GM18870 (cell line): ENCODE results near the gene CCDC30.
A peak's percentile ranks its signal among the peaks of the same experiment; 100 is the strongest.
"Not testable (repeated sequence)": the region's sequence is repeated elsewhere in the genome, so short reads cannot be mapped to it uniquely, and the experiment has no call there.

Experiments used
- ATAC-seq: cut with Tn5 transposase; IDR thresholded peaks from one replicate; pipeline ENCODE4 v1.9.1; 2021; ENCODE audit warnings: moderate library complexity; ENCODE audit not compliant: unreplicated experiment

CCDC30 gene

GRCh38 chr1:42449256-42449655, 13.8 kb upstream of the CCDC30 start:
- ATAC-seq, result no peak

DNA sequence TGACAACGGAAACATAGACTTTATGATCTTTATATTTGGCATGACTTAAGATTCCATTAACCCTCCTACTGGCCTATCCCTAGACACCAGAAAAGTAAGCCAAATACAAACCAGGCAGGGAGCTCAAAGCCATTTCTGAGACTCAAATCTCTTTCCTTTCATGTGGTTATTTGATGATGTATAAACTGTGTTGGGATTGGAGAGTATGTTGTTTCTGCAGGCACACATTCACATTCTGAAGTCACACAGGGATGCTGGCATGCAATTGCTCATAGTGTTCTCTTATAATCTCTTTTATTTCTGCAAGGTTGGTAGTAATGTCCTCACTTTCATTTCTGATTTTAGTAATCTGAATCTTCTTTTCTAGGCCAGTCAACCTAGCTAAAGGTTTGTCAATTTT, 13.0 kb upstream of the CCDC30 start:
- ATAC-seq, result no peak

DNA sequence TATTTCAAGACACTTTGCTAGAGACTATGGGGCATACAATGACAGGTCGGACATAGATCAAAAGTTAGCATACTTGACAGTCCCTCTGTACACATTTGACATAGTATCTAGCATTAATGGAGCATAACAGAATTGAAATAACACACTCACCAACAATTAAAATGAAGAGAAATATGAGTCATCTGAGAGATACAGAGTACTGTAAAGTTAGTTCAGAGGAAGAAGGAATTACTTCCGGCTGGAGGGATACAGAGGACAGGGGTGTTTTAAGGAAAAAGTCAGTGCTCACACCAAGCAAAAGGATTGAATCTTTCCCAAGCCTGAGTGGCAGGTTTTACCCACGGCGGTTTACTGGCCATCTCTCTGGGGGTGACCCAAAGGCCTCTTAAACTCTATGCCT, 9.7 kb upstream of the CCDC30 start:
- no peak for ATAC-seq

DNA sequence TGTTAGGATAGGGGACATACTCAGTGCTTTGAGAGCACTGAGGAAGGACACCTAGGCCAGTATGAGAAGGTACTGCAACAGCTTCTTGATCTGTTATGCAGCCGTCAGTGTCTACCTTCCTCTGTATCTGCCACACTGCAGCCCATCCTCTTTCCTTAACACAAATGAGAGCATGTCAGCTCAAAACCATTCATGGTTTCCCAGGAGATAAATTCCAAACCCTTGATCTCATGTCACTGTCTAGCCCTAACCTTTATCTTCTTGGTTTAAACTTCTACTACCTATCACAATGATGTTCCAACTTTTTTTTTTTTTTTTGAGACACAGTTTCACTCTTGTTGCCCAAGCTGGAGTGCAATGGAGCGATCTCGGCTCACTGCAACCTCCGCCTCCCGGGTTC, 8.7 kb upstream of the CCDC30 start:
- ATAC-seq, result no peak

GRCh38 chr1:42456010-42456753, 6.9 kb upstream of the CCDC30 start, which contains the start of the genes PPCS and ZMYND12:
Gene PPCS, plus strand, starts transcription at chr1:42456543. Its CDS starts 23 bp downstream, at chr1:42456566.
Gene ZMYND12, minus strand, starts transcription at chr1:42456022. Its CDS starts 25 bp downstream, at chr1:42455997.
- peak; percentile 69 for ATAC-seq

- peak; percentile 42 for ATAC-seq
Measured at GRCh38 chr1:42456754-42457089, 6.4 kb upstream of the CCDC30 start.

- no peak for ATAC-seq
Measured at GRCh38 chr1:42461196-42461595, 1.9 kb upstream of the CCDC30 start.

DNA sequence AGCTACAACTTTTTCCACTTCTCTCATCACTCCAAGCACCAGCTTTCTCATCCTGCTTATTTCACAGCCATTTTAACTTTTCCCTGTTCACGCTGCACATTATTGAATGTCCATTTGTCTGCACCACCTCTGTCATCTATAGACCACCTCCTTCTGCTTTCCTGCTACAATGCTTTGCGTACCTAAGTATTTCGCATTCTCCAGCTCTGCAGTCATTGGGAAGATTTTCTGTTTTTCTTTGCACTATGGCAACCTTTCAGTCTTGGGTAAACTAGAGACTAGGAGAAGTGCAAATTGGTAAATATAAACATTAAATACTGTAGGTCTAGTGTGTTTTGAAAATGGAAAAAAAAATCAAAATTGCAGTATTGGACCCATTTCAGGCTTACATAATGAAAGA, 835 bp downstream of the CCDC30 start:
- ATAC-seq, result no peak

GRCh38 chr1:42466030-42466429, 2.9 kb downstream of the CCDC30 start:
- no peak for ATAC-seq

DNA sequence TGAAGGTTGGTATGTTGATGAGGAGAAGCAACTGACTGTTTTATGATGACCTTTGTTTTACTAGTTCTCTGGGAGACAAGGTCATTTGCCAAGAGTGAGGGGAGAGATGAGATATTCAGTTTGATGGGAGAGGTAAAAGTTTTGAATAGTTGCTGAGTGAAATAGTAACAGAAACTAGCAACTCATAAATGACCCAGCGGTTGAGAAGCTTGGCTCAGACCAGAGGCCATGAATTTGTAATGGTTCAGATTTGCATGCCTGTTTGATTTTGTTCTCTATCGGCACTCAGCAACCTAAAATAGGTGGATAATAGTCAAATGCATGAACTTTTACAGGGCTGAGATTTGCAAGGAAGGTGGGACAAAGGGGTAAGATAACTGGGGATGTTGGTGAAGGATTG, 6.6 kb downstream of the CCDC30 start:
- ATAC-seq, result no peak

GRCh38 chr1:42476605-42477004, 13.5 kb downstream of the CCDC30 start:
- ATAC-seq, result no peak

DNA sequence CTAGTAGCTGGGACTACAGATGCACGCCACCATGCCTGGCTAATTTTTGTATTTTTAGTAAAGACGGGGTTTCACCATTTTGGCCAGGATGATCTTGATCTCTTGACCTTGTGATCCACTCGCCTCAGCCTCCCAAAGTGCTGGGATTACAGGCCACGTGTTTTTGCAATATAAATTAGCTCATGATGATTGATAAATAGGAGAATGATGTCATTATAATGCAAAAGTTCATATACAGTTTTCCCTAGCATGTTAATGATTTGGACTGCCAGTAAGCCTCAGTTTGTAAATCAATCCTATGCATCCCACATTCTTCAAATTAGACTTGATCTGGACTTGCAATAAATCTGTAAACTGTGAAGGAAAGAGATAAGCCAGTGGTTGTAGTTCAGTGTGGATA, 14.3 kb downstream of the CCDC30 start:
- ATAC-seq, result not testable (repeated sequence)

- ATAC-seq, result no peak
Measured at GRCh38 chr1:42477775-42478174, 14.7 kb downstream of the CCDC30 start.

DNA sequence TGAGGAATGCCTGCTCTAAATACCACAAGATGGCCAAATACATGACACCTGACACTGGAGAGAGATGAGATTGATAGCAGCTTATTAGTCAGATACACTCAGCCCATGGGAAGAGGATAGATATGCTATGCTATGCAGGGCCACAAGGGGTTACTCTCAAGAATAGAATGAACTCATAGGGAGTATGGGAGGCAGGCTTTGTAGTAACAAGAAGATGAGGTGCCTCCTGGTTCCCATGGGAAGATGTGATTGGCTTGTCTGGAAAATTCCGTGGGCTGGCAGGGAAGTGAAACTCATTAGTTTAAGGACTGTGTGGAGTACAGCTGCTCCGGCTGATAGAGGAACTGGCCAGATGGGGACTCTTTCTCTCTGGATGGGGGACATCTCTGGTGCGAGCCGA, 16.5 kb downstream of the CCDC30 start:
- no peak for ATAC-seq

DNA sequence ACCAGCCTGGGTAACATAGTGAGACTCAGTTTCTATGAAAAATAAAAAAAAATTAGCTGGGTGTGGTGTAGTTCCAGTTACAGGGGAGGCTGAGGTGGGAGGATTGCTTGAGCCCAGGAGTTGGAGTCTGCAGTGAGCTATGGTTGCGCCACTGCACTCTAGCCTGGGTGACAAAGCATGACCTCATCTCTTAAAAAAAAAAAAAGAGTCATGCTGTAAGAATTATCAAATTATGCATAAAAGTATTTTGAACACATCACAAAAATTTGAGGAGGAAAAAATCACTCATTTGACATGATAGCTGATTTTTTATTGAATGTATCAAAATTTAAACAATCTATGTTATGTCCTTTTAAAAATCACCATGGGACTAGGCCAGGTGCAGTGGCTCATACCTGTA, 17.8 kb downstream of the CCDC30 start:
- ATAC-seq, result no peak

- ATAC-seq, result no peak
Measured at GRCh38 chr1:42482635-42483153, 19.6 kb downstream of the CCDC30 start.

DNA sequence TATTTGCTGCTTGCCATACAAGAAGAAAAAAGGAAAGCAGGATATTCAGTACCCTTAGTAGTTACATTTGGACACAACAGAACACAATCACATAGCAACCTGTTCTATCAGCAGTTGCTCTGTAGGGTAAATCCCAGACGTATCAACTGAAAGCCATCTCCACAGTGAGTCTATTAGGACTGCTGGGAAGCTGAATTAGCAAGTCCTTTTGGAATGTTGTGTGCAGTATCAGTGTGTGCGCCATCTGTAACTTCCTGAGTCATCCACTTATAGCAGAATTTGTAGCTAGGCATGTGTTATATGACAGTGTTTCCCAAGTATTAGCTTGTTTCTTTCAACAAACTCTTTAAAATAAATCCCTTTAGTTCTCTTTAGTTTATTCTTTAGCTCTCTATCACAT, 21.3 kb downstream of the CCDC30 start:
- ATAC-seq, result no peak

DNA sequence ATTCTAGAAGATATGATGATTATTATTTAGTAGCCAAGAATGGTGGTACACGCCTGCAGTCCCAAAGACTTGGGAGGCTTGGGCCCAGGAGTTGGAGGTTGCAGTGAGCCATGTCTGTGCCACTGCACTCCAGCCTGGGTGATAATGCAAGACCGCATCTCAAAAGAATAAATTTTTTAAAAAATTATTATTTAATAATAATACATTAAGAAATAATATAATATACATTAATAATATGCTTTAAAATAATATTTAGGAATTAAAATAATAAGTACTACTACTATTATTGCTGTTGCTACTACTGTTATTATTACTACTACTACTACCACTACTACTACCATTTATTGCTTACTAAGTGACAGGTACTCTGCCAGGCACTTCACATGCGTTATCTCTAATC, 27.2 kb downstream of the CCDC30 start:
- ATAC-seq, result no peak

DNA sequence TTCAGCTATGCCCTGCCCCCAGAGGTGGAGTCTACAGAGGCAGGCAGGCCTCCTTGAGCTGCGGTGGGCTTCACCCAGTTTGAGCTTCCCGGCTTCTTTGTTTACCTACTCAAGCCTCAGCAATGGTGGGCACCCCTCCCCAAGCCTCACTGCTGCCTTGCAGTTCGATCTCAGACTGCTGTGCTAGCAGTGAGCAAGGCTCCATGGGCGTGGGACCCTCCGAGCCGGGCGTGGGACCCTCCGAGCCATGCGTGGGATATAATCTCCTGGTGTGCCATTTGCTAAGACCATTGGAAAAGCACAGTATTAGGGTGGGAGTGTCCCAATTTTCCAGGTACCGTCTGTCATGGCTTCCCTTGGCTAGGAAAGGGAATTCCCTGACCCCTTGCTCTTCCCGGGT, 38.9 kb downstream of the CCDC30 start:
- not testable (repeated sequence) for ATAC-seq

- no peak for ATAC-seq
Measured at GRCh38 chr1:42504535-42505128, 41.5 kb downstream of the CCDC30 start.

- no peak for ATAC-seq
Measured at GRCh38 chr1:42506576-42506975, 43.5 kb downstream of the CCDC30 start.

DNA sequence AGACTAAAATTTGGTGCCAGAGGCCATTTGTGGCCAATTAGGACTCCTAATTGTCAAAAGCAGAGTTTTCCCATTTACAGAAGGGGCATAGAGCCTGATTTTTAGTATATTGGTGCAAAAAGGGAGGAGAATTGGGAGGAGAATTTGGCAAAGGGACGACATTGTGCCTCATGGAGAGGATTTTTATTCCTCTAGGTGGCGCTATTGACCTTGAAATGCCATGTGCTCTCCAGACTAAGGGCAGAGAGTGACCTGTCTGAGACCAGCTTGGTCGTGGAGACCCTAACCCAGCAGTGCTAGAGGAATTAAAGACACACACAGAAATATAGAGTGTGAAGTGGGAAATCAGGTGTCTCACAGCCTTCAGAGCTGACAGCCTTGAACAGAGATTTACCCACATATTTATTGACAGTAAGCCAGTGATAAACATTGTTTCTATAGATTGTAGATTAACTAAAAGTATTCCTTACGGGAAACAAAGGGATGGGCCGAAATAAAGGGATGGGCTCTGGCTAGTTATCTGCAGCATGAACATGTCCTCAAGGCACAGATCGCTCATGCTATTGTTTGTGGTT, 48.6 kb downstream of the CCDC30 start:
- not testable (repeated sequence) for ATAC-seq
